ENCODE data around the gene PSEN2. TPM values are rescaled to one million over a fixed set of nuclear protein-coding genes. Genes with fewer than 3 reads are reported as not detected.

PSEN2 gene
- total and polyA plus RNA-seq, 9 of the 15 experiments (the other 6 are each of a cell fraction or from before 2014, with no cell fraction given) = 2.3 to 21.5 (median 13.7) TPM

DNA sequence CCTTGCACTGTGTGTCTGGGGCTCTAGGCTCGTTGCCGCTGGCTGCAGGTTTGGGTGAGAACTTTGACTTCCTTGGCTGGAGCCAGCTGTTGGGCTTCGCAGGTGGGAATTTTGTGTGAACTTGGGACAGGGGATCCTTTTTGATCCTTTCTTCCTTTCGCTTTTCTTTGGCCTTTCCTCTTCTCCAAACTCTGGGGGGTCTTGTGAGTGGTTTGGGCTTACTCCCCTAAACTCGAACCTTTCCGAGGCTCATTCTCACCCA, 70.3 kb downstream of the PSEN2 start (continued):
- TF ChIP-seq, protein P1, sequence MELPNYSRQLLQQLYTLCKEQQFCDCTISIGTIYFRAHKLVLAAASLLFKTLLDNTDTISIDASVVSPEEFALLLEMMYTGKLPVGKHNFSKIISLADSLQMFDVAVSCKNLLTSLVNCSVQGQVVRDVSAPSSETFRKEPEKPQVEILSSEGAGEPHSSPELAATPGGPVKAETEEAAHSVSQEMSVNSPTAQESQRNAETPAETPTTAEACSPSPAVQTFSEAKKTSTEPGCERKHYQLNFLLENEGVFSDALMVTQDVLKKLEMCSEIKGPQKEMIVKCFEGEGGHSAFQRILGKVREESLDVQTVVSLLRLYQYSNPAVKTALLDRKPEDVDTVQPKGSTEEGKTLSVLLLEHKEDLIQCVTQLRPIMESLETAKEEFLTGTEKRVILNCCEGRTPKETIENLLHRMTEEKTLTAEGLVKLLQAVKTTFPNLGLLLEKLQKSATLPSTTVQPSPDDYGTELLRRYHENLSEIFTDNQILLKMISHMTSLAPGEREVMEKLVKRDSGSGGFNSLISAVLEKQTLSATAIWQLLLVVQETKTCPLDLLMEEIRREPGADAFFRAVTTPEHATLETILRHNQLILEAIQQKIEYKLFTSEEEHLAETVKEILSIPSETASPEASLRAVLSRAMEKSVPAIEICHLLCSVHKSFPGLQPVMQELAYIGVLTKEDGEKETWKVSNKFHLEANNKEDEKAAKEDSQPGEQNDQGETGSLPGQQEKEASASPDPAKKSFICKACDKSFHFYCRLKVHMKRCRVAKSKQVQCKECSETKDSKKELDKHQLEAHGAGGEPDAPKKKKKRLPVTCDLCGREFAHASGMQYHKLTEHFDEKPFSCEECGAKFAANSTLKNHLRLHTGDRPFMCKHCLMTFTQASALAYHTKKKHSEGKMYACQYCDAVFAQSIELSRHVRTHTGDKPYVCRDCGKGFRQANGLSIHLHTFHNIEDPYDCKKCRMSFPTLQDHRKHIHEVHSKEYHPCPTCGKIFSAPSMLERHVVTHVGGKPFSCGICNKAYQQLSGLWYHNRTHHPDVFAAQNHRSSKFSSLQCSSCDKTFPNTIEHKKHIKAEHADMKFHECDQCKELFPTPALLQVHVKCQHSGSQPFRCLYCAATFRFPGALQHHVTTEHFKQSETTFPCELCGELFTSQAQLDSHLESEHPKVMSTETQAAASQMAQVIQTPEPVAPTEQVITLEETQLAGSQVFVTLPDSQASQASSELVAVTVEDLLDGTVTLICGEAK (IDR thresholded peaks at IDR 0.05) = no peak
- TF ChIP-seq, protein P1 (CRISPR knock-in tag; IDR thresholded peaks at IDR 0.05) = 0 out of 2 replicates have a peak, but pooled peaks have one; percentile 2
- TF ChIP-seq TRIM24 (IDR thresholded peaks at IDR 0.05) (no peak), NR2C2 (CRISPR knock-in tag; IDR thresholded peaks at IDR 0.05) (no peak), NR2C2 (tag; IDR thresholded peaks at IDR 0.05) (no peak; the same call in 1 of the 2 replicates), TAF1 (IDR thresholded peaks at IDR 0.05; ENCODE audit: control insufficient read depth, extremely low read depth, insufficient read depth, low read length, severe bottlenecking) (no peak), DMBX1 (CRISPR knock-in tag; IDR thresholded peaks at IDR 0.05; ENCODE audit: borderline replicate concordance) (no peak), NCOR1 (IDR thresholded peaks at IDR 0.05) (no peak), MCM2 (IDR thresholded peaks at IDR 0.05; ENCODE audit: low read depth) (no peak), ZNF644 (tag; IDR thresholded peaks at IDR 0.05; ENCODE audit: low read depth) (no peak), FOXA3 (CRISPR knock-in tag; conservative IDR thresholded peaks at IDR 0.05 in 1 of 2, IDR thresholded peaks at IDR 0.05 in 1 of 2) (no peak), DACH1 (IDR thresholded peaks at IDR 0.05; ENCODE audit: partially characterized antibody) (peak; percentile 21), NR4A1 (CRISPR knock-in tag; IDR thresholded peaks at IDR 0.05) (no peak), NR4A1 (tag; IDR thresholded peaks at IDR 0.05) (no peak), BRCA1 (IDR thresholded peaks at IDR 0.05) (no peak), BRCA1 (CRISPR knock-in tag; IDR thresholded peaks at IDR 0.05) (0 out of 2 replicates have a peak, but pooled peaks have one; percentile 28)
- TF ChIP-seq, protein P2, sequence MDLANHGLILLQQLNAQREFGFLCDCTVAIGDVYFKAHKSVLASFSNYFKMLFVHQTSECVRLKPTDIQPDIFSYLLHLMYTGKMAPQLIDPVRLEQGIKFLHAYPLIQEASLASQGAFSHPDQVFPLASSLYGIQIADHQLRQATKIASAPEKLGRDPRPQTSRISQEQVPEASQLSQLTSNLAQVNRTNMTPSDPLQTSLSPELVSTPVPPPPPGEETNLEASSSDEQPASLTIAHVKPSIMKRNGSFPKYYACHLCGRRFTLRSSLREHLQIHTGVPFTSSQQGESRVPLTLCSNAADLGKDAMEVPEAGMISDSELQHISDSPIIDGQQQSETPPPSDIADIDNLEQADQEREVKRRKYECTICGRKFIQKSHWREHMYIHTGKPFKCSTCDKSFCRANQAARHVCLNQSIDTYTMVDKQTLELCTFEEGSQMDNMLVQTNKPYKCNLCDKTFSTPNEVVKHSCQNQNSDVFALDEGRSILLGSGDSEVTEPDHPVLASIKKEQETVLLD (IDR thresholded peaks at IDR 0.05) = no peak
- TF ChIP-seq, protein P3, sequence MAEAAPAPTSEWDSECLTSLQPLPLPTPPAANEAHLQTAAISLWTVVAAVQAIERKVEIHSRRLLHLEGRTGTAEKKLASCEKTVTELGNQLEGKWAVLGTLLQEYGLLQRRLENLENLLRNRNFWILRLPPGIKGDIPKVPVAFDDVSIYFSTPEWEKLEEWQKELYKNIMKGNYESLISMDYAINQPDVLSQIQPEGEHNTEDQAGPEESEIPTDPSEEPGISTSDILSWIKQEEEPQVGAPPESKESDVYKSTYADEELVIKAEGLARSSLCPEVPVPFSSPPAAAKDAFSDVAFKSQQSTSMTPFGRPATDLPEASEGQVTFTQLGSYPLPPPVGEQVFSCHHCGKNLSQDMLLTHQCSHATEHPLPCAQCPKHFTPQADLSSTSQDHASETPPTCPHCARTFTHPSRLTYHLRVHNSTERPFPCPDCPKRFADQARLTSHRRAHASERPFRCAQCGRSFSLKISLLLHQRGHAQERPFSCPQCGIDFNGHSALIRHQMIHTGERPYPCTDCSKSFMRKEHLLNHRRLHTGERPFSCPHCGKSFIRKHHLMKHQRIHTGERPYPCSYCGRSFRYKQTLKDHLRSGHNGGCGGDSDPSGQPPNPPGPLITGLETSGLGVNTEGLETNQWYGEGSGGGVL (CRISPR knock-in tag; IDR thresholded peaks at IDR 0.05) = no peak
